Fibroblast of the aortic adventitia (primary cell): ENCODE data around the gene ERC1. TPM values are rescaled to one million over a fixed set of nuclear protein-coding genes. Genes with fewer than 3 reads are reported as not detected.
"Not testable (repeated sequence)": the region's sequence is repeated elsewhere in the genome, so short reads cannot be mapped to it uniquely, and the experiment has no call there.

Experiments used
- DNase-seq: peaks from one replicate; pipeline ENCODE4 v3.0.0-alpha.2; 2010; ENCODE audit warnings: low read depth
- H3K4me3 ChIP-seq: 2 replicates; pipeline ENCODE4 v1.5.1; 2011; ENCODE audit warnings: low read depth, mild to moderate bottlenecking, control low read depth, low read length, moderate library complexity
- CTCF ChIP-seq: IDR thresholded peaks from 2 replicates; pipeline ENCODE4 v1.5.1; 2011; ENCODE audit warnings: mild to moderate bottlenecking, low read length, control low read depth, inconsistent platforms; ENCODE audit not compliant: insufficient read depth
- total RNA-seq: library from RNA; depleted of rRNA; stranded (reverse); fragments of >200 nt; gene quantifications from 2 replicates; pipeline ENCODE4 v1.2.3, GENCODE V29; 2012; ENCODE audit warnings: low replicate concordance

ERC1 gene
- total RNA-seq, 1 donor = 50.9 TPM

GRCh38 chr12:1205512-1206060 lies 214.6 kb downstream of the ERC1 start:
- H3K4me3 ChIP-seq = no peak overlapping the region
- peak; percentile 57 for DNase-seq
- TF ChIP-seq CTCF = no peak

GRCh38 chr12:1206118-1206734 lies 215.2 kb downstream of the ERC1 start:
- no peak for TF ChIP-seq CTCF
- H3K4me3 ChIP-seq = no peak overlapping the region
- DNase-seq = no peak

- no peak for DNase-seq
- no peak for TF ChIP-seq CTCF
- no peak overlapping the region for H3K4me3 ChIP-seq
These were observed 216.3 kb downstream of the ERC1 start for GRCh38 chr12:1207276-1207675.

GRCh38 chr12:1208719-1209118 lies 217.7 kb downstream of the ERC1 start:
- DNase-seq, H3K4me3 ChIP-seq: not testable (repeated sequence)

GRCh38 chr12:1212526-1212925 lies 221.5 kb downstream of the ERC1 start:
- no peak for TF ChIP-seq CTCF
- DNase-seq = no peak
- no peak overlapping the region for H3K4me3 ChIP-seq

- no peak for DNase-seq
- no peak for TF ChIP-seq CTCF
These were observed 222.2 kb downstream of the ERC1 start for GRCh38 chr12:1213205-1213604.

GRCh38 chr12:1213618-1214205 lies 222.7 kb downstream of the ERC1 start:
- H3K4me3 ChIP-seq = no peak overlapping the region
- DNase-seq = peak; percentile 24
- TF ChIP-seq CTCF = no peak

More at GRCh38 chr12:1213205-1213604, 222.2 kb downstream of the ERC1 start:
- H3K4me3 ChIP-seq = no peak overlapping the region
